Epithelial cell of esophagus (primary cell): ENCODE data around the gene SLC38A10.

Experiments
- DNase-seq: peaks from one replicate; pipeline ENCODE4 v3.0.0; 2010; ENCODE audit warnings: low read depth
- H3K4me3 ChIP-seq: 2 replicates; pipeline ENCODE4 v1.5.1; 2011; ENCODE audit warnings: mild to moderate bottlenecking, low read length, control low read depth
- CTCF ChIP-seq: IDR thresholded peaks from 2 replicates; pipeline ENCODE4 v1.5.1; 2011; ENCODE audit warnings: low read depth, mild to moderate bottlenecking, low read length, control low read depth, inconsistent platforms; ENCODE audit not compliant: insufficient read depth; ENCODE audit errors: missing control alignments

The SLC38A10 gene

GRCh38 chr17:81324177-81324850, 29.2 kb upstream of the SLC38A10 start:
- no peak for TF ChIP-seq CTCF
- no peak overlapping the region for H3K4me3 ChIP-seq
- no peak for DNase-seq

GRCh38 chr17:81323411-81323868, 28.3 kb upstream of the SLC38A10 start:
- no peak for TF ChIP-seq CTCF
- DNase-seq = no peak
- H3K4me3 ChIP-seq = no peak overlapping the region

GRCh38 chr17:81323083-81323369, 27.9 kb upstream of the SLC38A10 start:
- no peak overlapping the region for H3K4me3 ChIP-seq
- TF ChIP-seq CTCF = no peak
- DNase-seq = no peak

- TF ChIP-seq CTCF = peak; percentile 6
- peak; percentile 26 for DNase-seq
- H3K4me3 ChIP-seq = no peak overlapping the region
Observed at GRCh38 chr17:81322271-81323082, 27.4 kb upstream of the SLC38A10 start.

GRCh38 chr17:81317961-81318605, 23.0 kb upstream of the SLC38A10 start:
- no peak overlapping the region for H3K4me3 ChIP-seq
- no peak for DNase-seq
- no peak for TF ChIP-seq CTCF

GRCh38 chr17:81317530-81317821, 22.4 kb upstream of the SLC38A10 start:
- H3K4me3 ChIP-seq = no peak overlapping the region
- no peak for TF ChIP-seq CTCF
- no peak for DNase-seq
